GM13976 (cell line): ENCODE measurements around the gene CACNA1H.
A peak's percentile ranks its signal among the peaks of the same experiment; 100 is the strongest.

ENCODE experiments used
- DNase-seq: peaks from one replicate; pipeline ENCODE4 v3.0.0; 2012; ENCODE audit warnings: low spot score
- CTCF ChIP-seq: IDR thresholded peaks from 2 replicates; pipeline ENCODE4 v1.5.1; 2012; ENCODE audit warnings: borderline replicate concordance, mild to moderate bottlenecking; ENCODE audit not compliant: insufficient read depth; ENCODE audit errors: extremely low read depth, missing control alignments, control extremely low read depth
- in situ Hi-C: fragments of 300-500 bp; cut with MboI; formaldehyde crosslinking; loops from one replicate; pipeline ENCODE4 v1.12.0; 2022; ENCODE audit warnings: low sequenced_read_pairs, mixed read lengths, inconsistent platforms; ENCODE audit not compliant: unreplicated experiment

Gene CACNA1H

GRCh38 chr16:1152651-1153259, at the start of gene CACNA1H:
TSS of gene CACNA1H (plus strand) at chr16:1153106. CDS start at chr16:1153738, 632 bp downstream.
- TF ChIP-seq CTCF = no peak
- in situ Hi-C loops = no loop called here
- peak; percentile 71 for DNase-seq

- in situ Hi-C loops = no loop called here
- no peak for DNase-seq
Measured at GRCh38 chr16:1103636-1103980, 49.3 kb upstream of the CACNA1H start.

GRCh38 chr16:1105888-1106620, 46.9 kb upstream of the CACNA1H start:
- peak; percentile 83 for DNase-seq
- peak; percentile 50 for TF ChIP-seq CTCF
- in situ Hi-C loops = no loop called here

More at GRCh38 chr16:1103636-1103980, 49.3 kb upstream of the CACNA1H start:
- TF ChIP-seq CTCF = no peak

GRCh38 chr16:1106659-1107058, 46.2 kb upstream of the CACNA1H start:
- no peak for TF ChIP-seq CTCF
- in situ Hi-C loops = no loop called here
- DNase-seq = no peak

GRCh38 chr16:1107141-1107540, 45.8 kb upstream of the CACNA1H start:
- in situ Hi-C loops = no loop called here
- DNase-seq = no peak
- TF ChIP-seq CTCF = no peak

- in situ Hi-C loops = no loop called here
- TF ChIP-seq CTCF = no peak
- no peak for DNase-seq
Measured at GRCh38 chr16:1107731-1108130, 45.2 kb upstream of the CACNA1H start.
